WTC11 (cell line): ENCODE data around the gene FITM1. TPM values are rescaled to one million over a fixed set of nuclear protein-coding genes. Genes with fewer than 3 reads are reported as not detected.

Source experiments
- ATAC-seq: fragments of 200-7000 bp; cut with Tn5 transposase; 2 replicates; pipeline ENCODE4 v1.10.0; 2021; ENCODE audit warnings: mild to moderate bottlenecking, moderate library complexity
- CTCF ChIA-PET: fragments of 300-600 bp; sonication (Branson Sonifier 250); formaldehyde crosslinking; loops from one replicate; lab custom pipeline; 2021; ENCODE audit warnings: antibody characterized with exemption; lab: Charles Lee
- POLR2A ChIA-PET: fragments of 350-600 bp; sonication (Branson Sonifier 250); formaldehyde crosslinking; loops from one replicate; lab custom pipeline; 2021; ENCODE audit warnings: antibody characterized with exemption; lab: Charles Lee
- DNase-seq: peaks from one replicate; pipeline ENCODE4 v3.0.0; 2021; ENCODE audit warnings: low spot score
- H3K27ac Mint-ChIP-seq: 2 replicates; pipeline ENCODE4 v1.8.0; 2021; ENCODE audit warnings: mixed read lengths
- H3K27me3 Mint-ChIP-seq: 2 replicates; pipeline ENCODE4 v1.8.0; 2021; ENCODE audit warnings: low read depth, mild to moderate bottlenecking, moderate library complexity, mixed read lengths
- H3K36me3 Mint-ChIP-seq: 2 replicates; pipeline ENCODE4 v1.8.0; 2021; ENCODE audit warnings: mixed read lengths
- H3K4me1 Mint-ChIP-seq: 2 replicates; pipeline ENCODE4 v1.8.0; 2022; ENCODE audit warnings: mixed read lengths
- H3K4me3 Mint-ChIP-seq: 2 replicates; pipeline ENCODE4 v1.8.0; 2021; ENCODE audit warnings: mild to moderate bottlenecking, moderate library complexity, mixed read lengths
- H3K9me3 Mint-ChIP-seq: 2 replicates; pipeline ENCODE4 v1.8.0; 2021; ENCODE audit warnings: mixed read lengths
- CBFB ChIP-seq: sonication (generic); formaldehyde crosslinking; IDR thresholded peaks from 2 replicates; pipeline ENCODE4 v1.8.1; 2022; ENCODE audit warnings: mild to moderate bottlenecking, low read depth, missing genetic modification reagents
- FOXJ3 ChIP-seq: sonication (generic); formaldehyde crosslinking; IDR thresholded peaks from 2 replicates; pipeline ENCODE4 v1.9.0; 2021; ENCODE audit warnings: missing genetic modification reagents, mild to moderate bottlenecking, borderline replicate concordance
- FOXP1 ChIP-seq: sonication (generic); formaldehyde crosslinking; IDR thresholded peaks from 2 replicates; pipeline ENCODE4 v1.8.0; 2022; ENCODE audit warnings: missing genetic modification reagents, mild to moderate bottlenecking, moderate library complexity, borderline replicate concordance
- GTF2I ChIP-seq: fragments of 250-450 bp; sonication (Bioruptor Pico); conservative IDR thresholded peaks from 2 replicates; pipeline ENCODE4 v1.4.0; 2021; ENCODE audit warnings: mild to moderate bottlenecking
- MYBL2 ChIP-seq: sonication (generic); formaldehyde crosslinking; IDR thresholded peaks from 2 replicates; pipeline ENCODE4 v1.8.1; 2023; ENCODE audit warnings: mild to moderate bottlenecking, moderate library complexity, missing genetic modification reagents
- NR2C2 ChIP-seq: sonication (generic); formaldehyde crosslinking; IDR thresholded peaks from 2 replicates; pipeline ENCODE4 v1.8.0; 2022; ENCODE audit warnings: mild to moderate bottlenecking, missing genetic modification reagents
- PRRX2 ChIP-seq: fragments of 250-450 bp; sonication (Bioruptor Pico); IDR thresholded peaks from 2 replicates; pipeline ENCODE4 v1.8.0; 2021; ENCODE audit warnings: mild to moderate bottlenecking
- SMAD4 ChIP-seq: sonication (generic); formaldehyde crosslinking; IDR thresholded peaks from 2 replicates; pipeline ENCODE4 v1.8.0; 2022; ENCODE audit warnings: mild to moderate bottlenecking, missing genetic modification reagents
- SP1 ChIP-seq: sonication (generic); formaldehyde crosslinking; conservative IDR thresholded peaks from 2 replicates; pipeline ENCODE4 v1.8.1; 2022; ENCODE audit warnings: missing genetic modification reagents
- TP53 ChIP-seq: sonication (generic); formaldehyde crosslinking; IDR thresholded peaks from 2 replicates; pipeline ENCODE4 v1.8.1; 2023; ENCODE audit warnings: mild to moderate bottlenecking, missing genetic modification reagents
- ZNF219 ChIP-seq: sonication (generic); formaldehyde crosslinking; IDR thresholded peaks from 2 replicates; pipeline ENCODE4 v1.8.0; 2023; ENCODE audit warnings: missing genetic modification reagents, mild to moderate bottlenecking, borderline replicate concordance
- ZNF263 ChIP-seq: sonication (generic); formaldehyde crosslinking; IDR thresholded peaks from 2 replicates; pipeline ENCODE4 v1.8.1; 2022; ENCODE audit warnings: low read depth, mild to moderate bottlenecking, moderate library complexity, missing genetic modification reagents
- total RNA-seq: library from RNA; stranded (reverse); gene quantifications from 3 replicates; pipeline ENCODE4 v1.2.3, GENCODE V29; 2021
- TF ChIP-seq, protein P1 (sequence below): sonication (generic); formaldehyde crosslinking; IDR thresholded peaks from 2 replicates; pipeline ENCODE4 v1.8.1; 2022; ENCODE audit warnings: low read depth, missing genetic modification reagents, borderline replicate concordance
- TF ChIP-seq, protein P2 (sequence below): sonication (generic); formaldehyde crosslinking; IDR thresholded peaks from 2 replicates; pipeline ENCODE4 v1.8.1; 2022; ENCODE audit warnings: missing genetic modification reagents, borderline replicate concordance
- TF ChIP-seq, protein P3 (sequence below): fragments of 250-450 bp; sonication (Bioruptor Pico); IDR thresholded peaks from 2 replicates; pipeline ENCODE4 v1.9.0; 2021; ENCODE audit warnings: moderate library complexity, mild to moderate bottlenecking, inconsistent platforms, borderline replicate concordance
- TF ChIP-seq, protein P4 (sequence below): fragments of 250-450 bp; sonication (Bioruptor Pico); IDR thresholded peaks from 2 replicates; pipeline ENCODE4 v2.1.2; 2022; ENCODE audit warnings: mild to moderate bottlenecking, moderate library complexity
- TF ChIP-seq, protein P5 (sequence below): fragments of 200-600 bp; IDR thresholded peaks from 2 replicates; pipeline ENCODE4 v1.8.0; 2022; ENCODE audit warnings: antibody characterized with exemption
- TF ChIP-seq, protein P6 (sequence below): sonication (generic); formaldehyde crosslinking; IDR thresholded peaks from 2 replicates; pipeline ENCODE4 v1.8.0; 2022; ENCODE audit warnings: mild to moderate bottlenecking, missing genetic modification reagents
- TF ChIP-seq, protein P7 (sequence below): sonication (generic); formaldehyde crosslinking; IDR thresholded peaks from 2 replicates; pipeline ENCODE4 v1.8.1; 2023; ENCODE audit warnings: mild to moderate bottlenecking, missing genetic modification reagents

Gene FITM1
- total RNA-seq, 1 experiment from 2014 or later, result not detected

DNA sequence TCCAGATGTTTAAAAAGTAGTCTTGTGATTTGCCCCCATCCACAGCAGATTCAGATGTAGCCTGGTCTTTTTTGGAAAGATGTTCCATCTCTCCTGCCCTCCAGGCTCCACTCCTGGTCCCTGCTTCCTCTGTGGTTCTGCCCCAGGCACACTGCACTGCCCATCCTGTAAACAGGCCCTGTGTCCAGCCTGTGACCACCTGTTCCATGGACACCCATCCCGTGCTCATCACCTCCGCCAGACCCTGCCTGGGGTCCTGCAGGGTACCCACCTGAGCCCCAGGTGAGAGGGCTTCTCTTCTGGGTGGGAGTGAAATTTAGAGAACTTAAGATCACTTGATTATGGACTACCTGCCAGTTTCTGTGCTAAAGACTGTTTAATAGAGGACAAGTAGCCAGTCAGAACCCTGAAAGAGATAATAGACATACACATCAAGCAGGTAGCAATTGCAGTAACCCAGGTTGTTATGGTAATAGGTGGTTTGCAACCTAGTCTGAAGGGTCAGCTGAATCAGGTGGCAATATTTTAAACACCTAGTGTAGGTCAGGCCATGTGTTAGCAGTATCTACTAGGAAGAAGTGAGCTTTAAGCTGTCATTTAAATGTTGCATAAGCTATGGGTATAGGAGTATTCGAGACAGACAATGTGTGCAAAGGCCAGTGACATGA, 19.0 kb downstream of the FITM1 start:
- DNase-seq (no peak), ATAC-seq (no peak)
- Mint-ChIP-seq H3K4me1 (peaks cover 21% of the 10 kb centered on the region), H3K27me3 (no peaks in the 10 kb centered on the region), H3K4me3 (peak overlapping the region; percentile 99), H3K9me3 (no peaks in the 10 kb centered on the region)
- POLR2A ChIA-PET, result interaction anchor here (1.7 kb wide), 1 partner anchor 11 kb away, joined by 4 read pairs; the partner anchor contains the start of gene IRF9
- CTCF ChIA-PET, result interaction anchor here (3.4 to 4.1 kb wide), 3 partner anchors 11 to 41 kb away, joined by 19 to 55 read pairs (median 20); partner anchors contain the start of gene IRF9
- TF ChIP-seq ZNF263, result no peak
- TF ChIP-seq, all 79 proteins: peak for 0
- Mint-ChIP-seq H3K27ac (no peak overlapping the region), H3K36me3 (peaks cover 40% of the 10 kb centered on the region)

DNA sequence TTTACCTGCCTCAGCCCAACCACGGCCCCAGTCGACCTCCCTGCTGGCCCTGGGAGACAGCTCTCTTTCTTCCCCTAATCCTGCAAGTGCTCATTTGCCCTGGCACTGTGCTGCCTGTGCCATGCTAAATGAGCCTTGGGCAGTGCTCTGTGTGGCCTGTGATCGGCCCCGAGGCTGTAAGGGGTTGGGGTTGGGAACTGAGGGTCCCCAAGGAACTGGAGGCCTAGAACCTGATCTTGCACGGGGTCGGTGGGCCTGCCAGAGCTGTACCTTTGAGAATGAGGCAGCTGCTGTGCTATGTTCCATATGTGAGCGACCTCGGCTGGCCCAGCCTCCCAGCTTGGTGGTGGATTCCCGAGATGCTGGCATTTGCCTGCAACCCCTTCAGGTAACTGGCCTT, 19.6 kb downstream of the FITM1 start:
- POLR2A ChIA-PET, result interaction anchor here (1.7 kb wide), 1 partner anchor 11 kb away, joined by 4 read pairs; the partner anchor contains the start of gene IRF9
- Mint-ChIP-seq H3K9me3 (no peaks in the 10 kb centered on the region), H3K4me3 (no peak overlapping the region), H3K36me3 (peaks cover 43% of the 10 kb centered on the region), H3K27me3 (no peaks in the 10 kb centered on the region), H3K27ac (no peak overlapping the region), H3K4me1 (peaks cover 21% of the 10 kb centered on the region)
- TF ChIP-seq, protein P1, sequence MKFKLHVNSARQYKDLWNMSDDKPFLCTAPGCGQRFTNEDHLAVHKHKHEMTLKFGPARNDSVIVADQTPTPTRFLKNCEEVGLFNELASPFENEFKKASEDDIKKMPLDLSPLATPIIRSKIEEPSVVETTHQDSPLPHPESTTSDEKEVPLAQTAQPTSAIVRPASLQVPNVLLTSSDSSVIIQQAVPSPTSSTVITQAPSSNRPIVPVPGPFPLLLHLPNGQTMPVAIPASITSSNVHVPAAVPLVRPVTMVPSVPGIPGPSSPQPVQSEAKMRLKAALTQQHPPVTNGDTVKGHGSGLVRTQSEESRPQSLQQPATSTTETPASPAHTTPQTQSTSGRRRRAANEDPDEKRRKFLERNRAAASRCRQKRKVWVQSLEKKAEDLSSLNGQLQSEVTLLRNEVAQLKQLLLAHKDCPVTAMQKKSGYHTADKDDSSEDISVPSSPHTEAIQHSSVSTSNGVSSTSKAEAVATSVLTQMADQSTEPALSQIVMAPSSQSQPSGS (CRISPR knock-in tag), result no peak
- TF ChIP-seq, protein P2, sequence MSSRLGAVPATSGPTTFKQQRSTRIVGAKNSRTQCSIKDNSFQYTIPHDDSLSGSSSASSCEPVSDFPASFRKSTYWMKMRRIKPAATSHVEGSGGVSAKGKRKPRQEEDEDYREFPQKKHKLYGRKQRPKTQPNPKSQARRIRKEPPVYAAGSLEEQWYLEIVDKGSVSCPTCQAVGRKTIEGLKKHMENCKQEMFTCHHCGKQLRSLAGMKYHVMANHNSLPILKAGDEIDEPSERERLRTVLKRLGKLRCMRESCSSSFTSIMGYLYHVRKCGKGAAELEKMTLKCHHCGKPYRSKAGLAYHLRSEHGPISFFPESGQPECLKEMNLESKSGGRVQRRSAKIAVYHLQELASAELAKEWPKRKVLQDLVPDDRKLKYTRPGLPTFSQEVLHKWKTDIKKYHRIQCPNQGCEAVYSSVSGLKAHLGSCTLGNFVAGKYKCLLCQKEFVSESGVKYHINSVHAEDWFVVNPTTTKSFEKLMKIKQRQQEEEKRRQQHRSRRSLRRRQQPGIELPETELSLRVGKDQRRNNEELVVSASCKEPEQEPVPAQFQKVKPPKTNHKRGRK, result no peak
- no peak for TF ChIP-seq SMAD4 (CRISPR knock-in tag)
- no peak for TF ChIP-seq NR2C2 (CRISPR knock-in tag)
- no peak for TF ChIP-seq SP1 (CRISPR knock-in tag)
- TF ChIP-seq, protein P3, sequence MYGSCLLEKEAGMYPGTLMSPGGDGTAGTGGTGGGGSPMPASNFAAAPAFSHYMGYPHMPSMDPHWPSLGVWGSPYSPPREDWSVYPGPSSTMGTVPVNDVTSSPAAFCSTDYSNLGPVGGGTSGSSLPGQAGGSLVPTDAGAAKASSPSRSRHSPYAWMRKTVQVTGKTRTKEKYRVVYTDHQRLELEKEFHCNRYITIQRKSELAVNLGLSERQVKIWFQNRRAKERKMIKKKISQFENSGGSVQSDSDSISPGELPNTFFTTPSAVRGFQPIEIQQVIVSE (CRISPR knock-in tag), result no peak
- TF ChIP-seq CBFB (CRISPR knock-in tag), result no peak
- no peak for TF ChIP-seq ZNF219 (CRISPR knock-in tag)
- TF ChIP-seq, protein P4, sequence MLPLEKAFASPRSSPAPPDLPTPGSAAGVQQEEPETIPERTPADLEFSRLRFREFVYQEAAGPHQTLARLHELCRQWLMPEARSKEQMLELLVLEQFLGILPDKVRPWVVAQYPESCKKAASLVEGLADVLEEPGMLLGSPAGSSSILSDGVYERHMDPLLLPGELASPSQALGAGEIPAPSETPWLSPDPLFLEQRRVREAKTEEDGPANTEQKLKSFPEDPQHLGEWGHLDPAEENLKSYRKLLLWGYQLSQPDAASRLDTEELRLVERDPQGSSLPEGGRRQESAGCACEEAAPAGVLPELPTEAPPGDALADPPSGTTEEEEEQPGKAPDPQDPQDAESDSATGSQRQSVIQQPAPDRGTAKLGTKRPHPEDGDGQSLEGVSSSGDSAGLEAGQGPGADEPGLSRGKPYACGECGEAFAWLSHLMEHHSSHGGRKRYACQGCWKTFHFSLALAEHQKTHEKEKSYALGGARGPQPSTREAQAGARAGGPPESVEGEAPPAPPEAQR (CRISPR knock-in tag), result no peak
- no peak for TF ChIP-seq MYBL2 (CRISPR knock-in tag)
- no peak for TF ChIP-seq TP53
- TF ChIP-seq, protein P5, sequence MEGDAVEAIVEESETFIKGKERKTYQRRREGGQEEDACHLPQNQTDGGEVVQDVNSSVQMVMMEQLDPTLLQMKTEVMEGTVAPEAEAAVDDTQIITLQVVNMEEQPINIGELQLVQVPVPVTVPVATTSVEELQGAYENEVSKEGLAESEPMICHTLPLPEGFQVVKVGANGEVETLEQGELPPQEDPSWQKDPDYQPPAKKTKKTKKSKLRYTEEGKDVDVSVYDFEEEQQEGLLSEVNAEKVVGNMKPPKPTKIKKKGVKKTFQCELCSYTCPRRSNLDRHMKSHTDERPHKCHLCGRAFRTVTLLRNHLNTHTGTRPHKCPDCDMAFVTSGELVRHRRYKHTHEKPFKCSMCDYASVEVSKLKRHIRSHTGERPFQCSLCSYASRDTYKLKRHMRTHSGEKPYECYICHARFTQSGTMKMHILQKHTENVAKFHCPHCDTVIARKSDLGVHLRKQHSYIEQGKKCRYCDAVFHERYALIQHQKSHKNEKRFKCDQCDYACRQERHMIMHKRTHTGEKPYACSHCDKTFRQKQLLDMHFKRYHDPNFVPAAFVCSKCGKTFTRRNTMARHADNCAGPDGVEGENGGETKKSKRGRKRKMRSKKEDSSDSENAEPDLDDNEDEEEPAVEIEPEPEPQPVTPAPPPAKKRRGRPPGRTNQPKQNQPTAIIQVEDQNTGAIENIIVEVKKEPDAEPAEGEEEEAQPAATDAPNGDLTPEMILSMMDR, result no peak
- no peak for ATAC-seq
- CTCF ChIA-PET, result interaction anchor here (0.7 to 4.1 kb wide), 3 partner anchors 11 to 42 kb away, joined by 3 to 19 read pairs (median 4); partner anchors contain the start of genes IPO4 and IRF9
- no peak for DNase-seq

DNA sequence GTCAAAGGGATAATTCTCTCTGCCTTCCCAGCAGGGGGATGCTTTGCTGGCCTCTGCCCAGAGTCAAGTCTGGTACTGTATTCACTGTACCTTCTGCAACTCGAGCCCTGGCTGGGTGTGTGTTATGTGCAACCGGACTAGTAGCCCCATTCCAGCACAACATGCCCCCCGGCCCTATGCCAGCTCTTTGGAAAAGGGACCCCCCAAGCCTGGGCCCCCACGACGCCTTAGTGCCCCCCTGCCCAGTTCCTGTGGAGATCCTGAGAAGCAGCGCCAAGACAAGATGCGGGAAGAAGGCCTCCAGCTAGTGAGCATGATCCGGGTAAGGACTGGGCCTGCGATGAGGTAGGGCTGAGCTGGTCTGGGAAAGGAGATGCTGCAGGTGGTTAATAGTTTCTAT, 20.1 kb downstream of the FITM1 start:
- POLR2A ChIA-PET, result interaction anchor here (0.7 to 1.7 kb wide), 2 partner anchors 10 to 36 kb away, joined by 3 to 4 read pairs; partner anchors contain the start of genes DCAF11, IRF9 and NRL
- Mint-ChIP-seq H3K9me3 (no peaks in the 10 kb centered on the region), H3K27me3 (no peaks in the 10 kb centered on the region), H3K27ac (no peak overlapping the region), H3K4me3 (no peak overlapping the region), H3K36me3 (peaks cover 46% of the 10 kb centered on the region), H3K4me1 (peaks cover 18% of the 10 kb centered on the region)
- CTCF ChIA-PET, result interaction anchor here (0.7 to 4.1 kb wide), 4 partner anchors 10 to 158 kb away, joined by 3 to 19 read pairs (median 4); partner anchors contain the start of genes CIDEB, IPO4 and IRF9
- no peak for DNase-seq
- no peak for ATAC-seq
- TF ChIP-seq GTF2I (CRISPR knock-in tag) (no peak), PRRX2 (CRISPR knock-in tag) (no peak), ZNF263 (no peak), FOXP1 (no peak), FOXJ3 (CRISPR knock-in tag) (no peak)
- TF ChIP-seq, protein P4 (CRISPR knock-in tag), result no peak
- TF ChIP-seq, protein P6, sequence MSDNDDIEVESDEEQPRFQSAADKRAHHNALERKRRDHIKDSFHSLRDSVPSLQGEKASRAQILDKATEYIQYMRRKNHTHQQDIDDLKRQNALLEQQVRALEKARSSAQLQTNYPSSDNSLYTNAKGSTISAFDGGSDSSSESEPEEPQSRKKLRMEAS (CRISPR knock-in tag), result no peak
- TF ChIP-seq, protein P7, sequence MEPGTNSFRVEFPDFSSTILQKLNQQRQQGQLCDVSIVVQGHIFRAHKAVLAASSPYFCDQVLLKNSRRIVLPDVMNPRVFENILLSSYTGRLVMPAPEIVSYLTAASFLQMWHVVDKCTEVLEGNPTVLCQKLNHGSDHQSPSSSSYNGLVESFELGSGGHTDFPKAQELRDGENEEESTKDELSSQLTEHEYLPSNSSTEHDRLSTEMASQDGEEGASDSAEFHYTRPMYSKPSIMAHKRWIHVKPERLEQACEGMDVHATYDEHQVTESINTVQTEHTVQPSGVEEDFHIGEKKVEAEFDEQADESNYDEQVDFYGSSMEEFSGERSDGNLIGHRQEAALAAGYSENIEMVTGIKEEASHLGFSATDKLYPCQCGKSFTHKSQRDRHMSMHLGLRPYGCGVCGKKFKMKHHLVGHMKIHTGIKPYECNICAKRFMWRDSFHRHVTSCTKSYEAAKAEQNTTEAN (CRISPR knock-in tag), result no peak
